Muscle layer of duodenum (tissue), 2 donors: ENCODE measurements around the gene IL1F10.

ENCODE experiments used
- H3K27ac ChIP-seq: one replicate; pipeline ENCODE4 v1.7.0; 2013; ENCODE audit warnings: mild to moderate bottlenecking, low read length
- H3K27me3 ChIP-seq: one replicate; pipeline ENCODE4 v1.7.0; 2013; ENCODE audit warnings: low read depth, mild to moderate bottlenecking, control low read depth, low read length
- H3K36me3 ChIP-seq, 2 donors: one replicate each; pipeline ENCODE4 v1.7.0; 2013; ENCODE audit warnings: low read length in 2 of 2, control low read depth in 1 of 2, mild to moderate bottlenecking in 1 of 2; ENCODE audit not compliant: insufficient read depth in 2 of 2, control insufficient read depth in 1 of 2
- H3K4me1 ChIP-seq, 2 donors: one replicate each; pipeline ENCODE4 v1.7.0; 2013; ENCODE audit warnings: low read length in 2 of 2, mild to moderate bottlenecking in 2 of 2, control low read depth in 1 of 2, moderate library complexity in 1 of 2; ENCODE audit not compliant: insufficient read depth in 2 of 2, control insufficient read depth in 1 of 2
- H3K4me3 ChIP-seq, 2 donors: one replicate each; pipeline ENCODE4 v1.7.0; 2013; ENCODE audit warnings: low read length in 2 of 2, low read depth in 1 of 2, mild to moderate bottlenecking in 1 of 2
- H3K9me3 ChIP-seq, 2 donors: one replicate each; pipeline ENCODE4 v1.7.0; 2013; ENCODE audit warnings: low read length in 2 of 2, control low read depth in 1 of 2, mild to moderate bottlenecking in 1 of 2; ENCODE audit not compliant: control insufficient read depth in 1 of 2
- donor health status: healthy.

Gene IL1F10

DNA sequence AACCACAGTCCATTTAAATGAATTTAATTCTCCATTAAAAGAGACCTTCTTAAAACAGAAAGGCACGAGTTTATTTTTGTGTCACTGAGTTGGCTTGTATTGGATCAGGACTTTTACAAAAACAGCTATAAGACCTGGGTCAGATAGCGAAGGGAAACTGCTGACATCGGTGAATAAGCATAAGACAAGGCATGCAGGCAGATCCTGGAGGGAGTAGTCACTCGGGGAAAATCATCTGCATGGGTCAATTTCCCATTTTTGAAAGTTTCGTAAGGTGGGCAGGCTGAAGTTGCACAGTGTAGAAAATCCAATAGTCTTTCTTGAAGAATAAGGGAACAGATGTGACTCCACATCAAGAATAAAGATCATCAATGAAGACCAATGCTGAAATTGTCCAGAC is 28.1 kb upstream of the IL1F10 start:
- Histone ChIP-seq H3K27me3 (no peaks in the 10 kb centered on the region), H3K9me3 (no peaks in the 10 kb centered on the region), H3K27ac (no peak overlapping the region), H3K4me3 (no peak overlapping the region), H3K36me3 (no peaks in the 10 kb centered on the region), H3K4me1 (no peaks in the 10 kb centered on the region)

DNA sequence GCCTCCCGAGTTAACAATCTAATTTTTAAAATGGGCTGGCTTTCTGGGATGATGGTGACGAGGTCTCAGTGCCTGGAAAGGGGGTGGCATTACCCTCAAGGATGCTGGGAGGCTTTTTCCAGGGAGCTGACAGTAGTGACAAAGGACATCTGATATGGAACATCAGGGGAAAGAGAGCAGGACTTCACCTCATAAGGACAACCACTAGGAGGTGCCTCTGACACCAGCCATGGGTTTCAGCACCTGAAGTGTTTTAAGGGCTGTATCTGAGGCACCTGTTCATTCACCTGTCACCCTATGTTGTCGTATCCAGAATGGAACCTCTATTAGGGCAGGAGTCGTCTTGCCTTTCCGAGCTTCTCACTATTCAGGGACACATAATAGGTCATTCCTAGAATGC is 25.9 kb upstream of the IL1F10 start:
- H3K4me1 ChIP-seq: no peaks in the 10 kb centered on the region
- H3K4me3 ChIP-seq: no peak overlapping the region
- H3K36me3 ChIP-seq: no peaks in the 10 kb centered on the region
- no peaks in the 10 kb centered on the region for H3K27me3 ChIP-seq
- H3K9me3 ChIP-seq: no peaks in the 10 kb centered on the region
- no peak overlapping the region for H3K27ac ChIP-seq

DNA sequence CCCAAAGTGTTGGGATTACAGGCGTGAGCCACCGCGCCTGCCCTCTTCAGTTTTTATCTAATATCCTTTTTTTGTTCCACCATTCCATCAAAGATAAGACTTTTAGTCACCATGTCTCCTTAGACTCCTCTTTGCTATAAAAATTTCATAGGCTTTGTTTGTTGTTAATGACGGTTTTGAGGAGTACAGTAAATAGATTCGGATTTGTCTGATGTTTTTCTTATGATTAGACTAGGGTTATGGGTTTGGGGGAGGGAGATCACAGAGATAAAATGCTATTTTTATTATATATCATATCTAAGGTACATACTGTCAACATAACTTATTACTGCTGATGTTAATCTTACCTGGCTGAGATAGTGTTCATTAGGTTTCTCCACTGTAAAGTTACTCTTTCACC is 21.3 kb upstream of the IL1F10 start:
- Histone ChIP-seq H3K4me3 (no peak overlapping the region), H3K4me1 (no peaks in the 10 kb centered on the region), H3K27ac (no peak overlapping the region), H3K36me3 (no peaks in the 10 kb centered on the region), H3K9me3 (peaks cover 0 to 4% of the 10 kb centered on the region in 2 donors), H3K27me3 (no peaks in the 10 kb centered on the region)

DNA sequence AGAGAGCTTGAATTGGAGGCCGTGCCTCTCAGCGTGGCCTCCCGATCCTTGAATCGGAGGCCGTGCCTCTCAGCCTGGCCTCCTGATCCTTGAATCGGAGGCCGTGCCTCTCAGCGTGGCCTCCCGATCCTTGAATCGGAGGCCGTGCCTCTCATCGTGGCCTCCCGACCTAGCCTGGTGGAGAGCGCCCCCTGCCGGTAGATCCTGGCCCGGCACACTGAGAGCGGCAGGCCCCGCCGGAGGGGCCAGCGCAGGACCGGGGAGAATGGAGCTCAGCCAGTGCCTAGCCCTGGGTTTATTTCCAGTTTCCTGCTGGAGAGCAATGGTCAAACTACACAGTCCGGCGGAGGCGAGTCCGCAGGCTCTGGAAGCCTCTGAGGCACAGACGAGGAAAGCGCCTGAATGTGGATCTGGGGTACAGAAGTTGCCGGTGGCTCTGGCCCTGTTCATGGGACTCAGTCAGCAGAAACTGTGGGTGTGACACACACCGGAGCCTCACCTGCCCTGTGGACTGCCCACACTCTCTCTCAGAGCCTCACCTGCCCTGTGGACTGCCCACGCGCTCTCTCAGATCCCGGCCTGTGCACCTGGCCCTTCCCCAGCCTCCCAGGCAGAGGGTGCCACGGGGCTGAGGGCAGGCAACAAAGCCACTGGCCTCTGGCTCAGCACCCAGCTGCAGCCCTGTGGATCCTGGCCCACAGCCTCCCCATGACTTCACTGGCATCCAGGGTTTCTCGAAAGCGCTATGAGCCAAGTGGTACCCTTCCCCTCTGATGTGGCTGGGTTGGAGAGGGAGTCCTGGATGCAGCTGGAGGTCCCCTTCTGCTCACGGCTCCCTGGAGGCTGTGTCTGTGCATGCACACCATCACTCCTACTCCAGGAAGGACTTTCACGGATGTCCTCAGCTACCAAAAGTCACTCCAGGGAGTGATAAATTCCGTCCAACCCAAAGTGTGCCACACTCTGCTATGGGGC is 16.6 kb upstream of the IL1F10 start:
- Histone ChIP-seq H3K4me3 (no peak overlapping the region), H3K27me3 (no peaks in the 10 kb centered on the region), H3K27ac (no peak overlapping the region), H3K4me1 (no peaks in the 10 kb centered on the region), H3K36me3 (no peaks in the 10 kb centered on the region), H3K9me3 (peaks cover 0 to 7% of the 10 kb centered on the region in 2 donors)

DNA sequence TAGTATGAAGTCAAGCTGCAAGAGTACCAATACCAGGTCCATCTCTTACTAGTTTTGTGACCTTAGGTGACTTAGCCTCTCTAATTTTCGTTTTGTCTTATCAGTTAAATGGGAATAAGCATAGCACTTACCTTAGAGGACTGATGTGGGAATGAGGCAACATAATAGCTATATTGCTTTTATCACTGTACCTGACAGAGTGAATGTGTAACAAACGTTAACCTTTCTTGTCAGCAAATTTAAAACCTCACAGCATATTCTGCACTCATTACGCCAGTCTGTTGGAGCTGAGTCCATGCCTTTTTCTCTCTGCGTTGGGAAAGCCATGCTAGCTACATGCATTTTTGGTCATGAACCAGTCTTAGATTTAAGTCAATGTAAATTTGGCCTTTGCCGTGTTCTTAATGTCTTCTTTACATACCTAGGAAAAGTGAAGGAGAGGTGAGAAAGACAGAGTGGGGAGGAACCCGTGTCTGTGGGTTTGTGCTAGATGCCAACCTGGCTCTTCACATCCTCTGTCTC is 15.3 kb upstream of the IL1F10 start, which contains the start of gene IL36B:
IL36B (minus strand) TSS at position 472 of the 522 bp plus-strand sequence.
- Histone ChIP-seq H3K4me3 (no peak within 1 kb of the TSS), H3K4me1 (no peaks in the 10 kb centered on the region), H3K27me3 (no peaks in the 10 kb centered on the region), H3K9me3 (peaks cover 0 to 7% of the 10 kb centered on the region in 2 donors), H3K36me3 (no peaks in the 10 kb centered on the region), H3K27ac (no peak within 1 kb of the TSS)

DNA sequence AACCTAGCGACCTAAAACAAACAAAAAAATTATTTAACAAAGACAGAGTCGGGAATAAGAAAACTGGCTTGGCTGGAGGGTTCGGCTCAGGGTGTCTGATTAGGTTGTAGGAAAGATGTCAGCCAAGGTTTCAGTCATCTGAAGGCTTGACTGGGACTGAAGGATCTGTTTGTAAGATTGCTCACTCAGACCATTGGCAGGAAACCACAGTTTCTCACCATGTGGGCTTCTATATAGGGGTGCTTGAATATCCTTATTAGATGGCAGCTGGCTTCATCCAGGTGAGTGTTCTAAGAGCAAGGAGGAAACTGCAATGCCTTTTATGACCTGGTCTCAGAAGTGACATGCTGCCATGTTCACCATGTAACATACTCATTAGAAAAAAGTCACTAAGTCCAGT is 14.1 kb upstream of the IL1F10 start:
- H3K27me3 ChIP-seq: no peaks in the 10 kb centered on the region
- H3K4me1 ChIP-seq: no peaks in the 10 kb centered on the region
- H3K27ac ChIP-seq: no peak overlapping the region
- no peak overlapping the region for H3K4me3 ChIP-seq
- H3K36me3 ChIP-seq: no peaks in the 10 kb centered on the region
- peaks cover 0 to 7% of the 10 kb centered on the region in 2 donors for H3K9me3 ChIP-seq

DNA sequence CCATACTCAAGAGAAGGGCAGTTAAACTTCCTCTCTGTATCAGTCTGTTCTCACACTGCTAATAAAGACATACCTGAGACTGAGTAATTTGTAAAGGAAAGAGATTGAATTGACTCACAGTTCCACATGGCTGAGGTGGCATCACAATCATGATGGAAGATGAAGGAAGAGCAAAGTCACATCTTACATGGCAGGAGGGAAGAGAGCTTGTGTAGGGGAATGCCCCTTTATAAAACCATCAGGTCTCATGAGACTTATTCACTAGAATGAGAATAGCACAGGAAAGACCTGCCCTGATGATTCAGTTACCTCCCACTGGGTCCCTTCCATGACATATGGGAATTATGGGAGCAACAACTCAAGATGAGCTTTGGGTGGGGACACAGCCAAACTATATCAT is 13.7 kb upstream of the IL1F10 start:
- no peak overlapping the region for H3K27ac ChIP-seq
- no peaks in the 10 kb centered on the region for H3K36me3 ChIP-seq
- peaks cover 0 to 7% of the 10 kb centered on the region in 2 donors for H3K9me3 ChIP-seq
- no peaks in the 10 kb centered on the region for H3K4me1 ChIP-seq
- no peaks in the 10 kb centered on the region for H3K27me3 ChIP-seq
- H3K4me3 ChIP-seq: no peak overlapping the region

DNA sequence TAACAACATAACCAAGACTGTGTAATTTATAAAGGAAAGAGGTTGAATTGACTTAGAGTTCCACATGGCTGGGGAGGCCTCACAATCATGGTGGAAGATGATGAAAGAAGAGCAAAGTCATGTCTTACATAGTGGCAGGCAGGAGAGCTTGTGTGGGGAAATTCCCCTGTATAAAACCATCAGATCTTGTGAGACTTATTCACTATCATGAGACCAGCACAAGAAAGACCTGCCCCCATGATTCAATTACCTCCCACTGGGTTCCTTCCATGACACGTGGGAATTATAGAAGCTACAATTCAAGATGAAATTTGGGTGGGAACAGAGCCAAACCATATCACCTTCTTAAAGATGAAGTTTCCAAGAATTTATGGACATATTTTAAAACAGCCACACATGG is 11.2 kb upstream of the IL1F10 start:
- Histone ChIP-seq H3K27me3 (no peaks in the 10 kb centered on the region), H3K9me3 (peaks cover 0 to 4% of the 10 kb centered on the region in 2 donors), H3K36me3 (no peaks in the 10 kb centered on the region), H3K27ac (no peak overlapping the region), H3K4me3 (no peak overlapping the region), H3K4me1 (no peaks in the 10 kb centered on the region)

DNA sequence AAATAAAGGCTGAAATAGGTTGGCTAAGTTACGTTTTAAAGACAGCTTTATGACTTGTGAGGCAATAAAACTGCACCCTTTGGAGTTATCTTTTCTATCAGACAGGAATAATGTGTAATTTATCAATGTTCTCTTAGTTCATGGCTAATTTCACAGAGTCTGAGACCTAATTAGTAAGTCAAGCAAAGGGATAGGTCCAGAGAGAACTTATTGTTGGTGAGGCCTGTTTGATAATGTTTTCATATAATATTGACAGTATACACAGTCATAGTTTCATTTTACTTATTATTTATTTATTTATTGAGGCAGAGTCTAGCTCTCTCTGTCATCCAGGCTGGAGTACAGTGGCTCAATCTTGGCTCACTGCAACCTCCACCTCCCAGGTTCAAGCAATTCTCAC is 10.7 kb upstream of the IL1F10 start:
- Histone ChIP-seq H3K4me3 (no peak overlapping the region), H3K9me3 (peaks cover 0 to 4% of the 10 kb centered on the region in 2 donors), H3K27ac (no peak overlapping the region), H3K36me3 (no peaks in the 10 kb centered on the region), H3K27me3 (no peaks in the 10 kb centered on the region), H3K4me1 (no peaks in the 10 kb centered on the region)

DNA sequence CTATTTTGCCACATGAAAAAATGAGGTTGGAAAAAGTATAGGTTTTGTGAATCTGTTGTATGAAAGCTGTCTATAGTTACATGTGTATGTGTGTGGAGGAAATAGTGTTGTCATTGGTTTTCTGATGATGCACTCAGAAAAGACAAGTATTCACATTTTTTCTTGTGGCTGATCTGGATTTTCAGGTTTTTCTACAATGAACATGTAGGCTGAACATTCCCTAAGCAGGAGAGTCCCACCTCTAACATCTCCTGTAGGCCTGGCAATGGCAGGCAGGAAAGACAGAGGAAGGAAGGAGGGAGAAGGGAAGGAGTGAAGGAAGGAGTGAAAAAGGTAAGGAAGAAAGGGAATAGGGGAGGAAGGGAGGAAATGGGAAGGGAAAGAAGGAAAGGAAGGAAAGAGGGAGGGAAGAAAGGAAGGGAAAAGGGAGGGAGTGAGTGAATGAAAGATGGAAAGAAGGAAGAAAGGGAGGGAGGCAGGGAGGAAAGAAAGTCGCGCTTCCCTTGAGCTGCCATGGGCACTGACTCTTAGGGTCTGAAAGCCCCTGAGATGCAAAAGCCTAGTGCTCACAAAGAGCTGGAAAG is 9.3 kb upstream of the IL1F10 start:
- Histone ChIP-seq H3K36me3 (no peaks in the 10 kb centered on the region), H3K4me1 (no peaks in the 10 kb centered on the region), H3K27me3 (no peaks in the 10 kb centered on the region), H3K9me3 (peaks cover 0 to 4% of the 10 kb centered on the region in 2 donors), H3K4me3 (no peak overlapping the region), H3K27ac (no peak overlapping the region)
